C1 segment of cervical spinal cord (tissue), 14 donors: Measurements from ENCODE around the gene BCAT1.
"Not testable (repeated sequence)": the region's sequence is repeated elsewhere in the genome, so short reads cannot be mapped to it uniquely, and the experiment has no call there.

Source experiments
- DNase-seq, 14 donors: peaks; one replicate each; lab custom pipeline; 2025; lab: John Stamatoyannopoulos, UW

BCAT1 gene

GRCh38 chr12:24900196-24900595 is 48.7 kb downstream of the BCAT1 start:
- DNase-seq = no peak

- no peak for DNase-seq
Observed at GRCh38 chr12:24899503-24900075, 49.3 kb downstream of the BCAT1 start.

GRCh38 chr12:24898606-24899005 is 50.3 kb downstream of the BCAT1 start:
- DNase-seq = no peak

- DNase-seq = no peak
Observed at GRCh38 chr12:24898185-24898584, 50.7 kb downstream of the BCAT1 start.

- DNase-seq = no peak
Observed at GRCh38 chr12:24896171-24896570, 52.7 kb downstream of the BCAT1 start.

DNA sequence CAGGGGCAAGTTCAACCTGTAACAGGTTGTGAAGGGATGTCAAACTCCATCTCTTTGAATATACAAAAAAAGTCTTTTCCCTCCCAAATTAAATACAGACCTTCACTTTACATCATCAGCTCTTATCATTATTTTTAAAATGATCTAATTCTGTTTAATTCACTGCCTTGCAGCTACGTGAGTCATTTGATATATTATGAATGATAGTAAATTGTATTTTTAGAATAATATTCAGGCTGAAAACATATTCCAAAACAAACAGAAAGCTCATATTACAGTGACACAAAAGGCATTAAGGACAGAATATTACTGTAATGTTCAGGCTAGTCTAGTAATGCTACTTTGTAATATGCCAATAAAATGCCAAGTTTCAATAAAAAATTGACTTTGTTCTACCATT is 53.3 kb downstream of the BCAT1 start:
- DNase-seq = no peak

DNA sequence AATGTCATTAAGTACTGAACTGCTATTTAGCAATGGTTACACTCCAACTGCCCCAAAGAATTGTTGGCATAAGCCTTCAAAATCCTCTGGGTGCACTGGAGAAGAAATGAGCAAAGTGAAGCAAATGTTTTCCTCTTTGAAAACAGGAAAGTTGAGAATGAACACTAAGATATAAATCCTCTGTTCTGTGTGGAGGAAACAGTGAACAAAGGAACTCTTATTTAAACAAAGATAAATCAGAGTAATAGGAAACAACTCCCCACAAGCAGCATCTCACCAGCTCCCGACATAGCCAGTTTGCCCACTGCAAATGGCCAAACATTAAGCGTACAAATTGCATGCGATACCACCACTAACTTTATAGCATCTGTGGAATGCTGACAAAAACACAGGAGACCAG is 54.0 kb downstream of the BCAT1 start:
- DNase-seq = no peak

DNA sequence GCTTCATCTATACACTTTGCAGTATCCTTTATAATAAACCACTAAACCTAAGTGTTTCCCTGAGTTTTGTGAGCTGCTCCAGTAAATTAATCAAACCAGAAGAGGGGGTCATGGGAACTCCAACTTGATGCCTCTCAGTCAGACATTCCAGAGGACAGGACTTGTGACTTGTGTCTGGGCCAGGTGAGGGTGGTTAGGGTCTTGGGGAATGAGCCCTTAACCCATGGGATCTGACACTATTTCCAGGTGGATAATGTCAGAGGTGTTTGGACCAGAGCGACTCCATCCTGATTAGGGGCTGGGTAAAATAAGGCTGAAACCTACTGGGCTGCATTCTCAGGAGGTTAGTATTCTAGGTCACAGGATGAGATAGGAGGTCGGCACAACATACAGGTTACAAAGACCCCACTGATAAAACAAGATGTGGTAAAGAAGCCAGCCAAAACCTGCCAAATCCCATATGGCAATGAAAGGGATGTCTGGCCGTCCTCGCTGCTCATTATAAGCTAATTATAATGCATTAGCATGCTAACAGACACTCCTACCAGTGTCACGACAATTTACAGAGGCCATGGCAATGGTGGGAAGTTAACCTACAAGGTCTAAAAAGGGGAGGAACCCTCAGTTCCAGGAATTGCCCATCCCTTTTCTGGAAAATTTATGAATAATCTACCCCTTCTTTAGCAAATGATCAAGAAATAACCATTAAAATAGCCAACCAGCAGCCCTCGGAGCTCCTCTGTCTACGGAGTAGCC is 58.7 kb downstream of the BCAT1 start:
- DNase-seq = no peak

- no peak for DNase-seq
Observed at GRCh38 chr12:24889411-24889810, 59.5 kb downstream of the BCAT1 start.

- no peak for DNase-seq
Observed at GRCh38 chr12:24888813-24889212, 60.1 kb downstream of the BCAT1 start.

DNA sequence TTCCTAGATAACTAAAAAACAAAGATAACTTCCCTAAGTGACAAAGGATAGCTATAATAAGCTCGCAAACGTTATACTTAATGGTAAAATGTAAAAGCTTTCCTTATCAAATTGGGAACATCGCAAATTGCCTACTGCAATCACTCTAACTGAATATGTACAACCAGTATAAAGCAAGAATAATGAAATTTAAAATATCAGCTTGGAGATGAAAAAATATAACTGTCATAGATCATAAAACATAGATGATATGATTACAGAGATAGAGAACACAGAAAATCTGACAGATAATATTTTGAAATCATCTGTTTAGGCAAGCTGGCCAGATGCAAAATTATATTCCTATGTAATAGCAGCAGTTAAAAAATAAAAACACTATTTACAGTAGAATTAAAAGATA is 64.0 kb downstream of the BCAT1 start:
- no peak for DNase-seq

GRCh38 chr12:24881724-24882371 is 67.1 kb downstream of the BCAT1 start:
- DNase-seq = no peak

GRCh38 chr12:24881227-24881626 is 67.7 kb downstream of the BCAT1 start:
- DNase-seq = no peak

DNA sequence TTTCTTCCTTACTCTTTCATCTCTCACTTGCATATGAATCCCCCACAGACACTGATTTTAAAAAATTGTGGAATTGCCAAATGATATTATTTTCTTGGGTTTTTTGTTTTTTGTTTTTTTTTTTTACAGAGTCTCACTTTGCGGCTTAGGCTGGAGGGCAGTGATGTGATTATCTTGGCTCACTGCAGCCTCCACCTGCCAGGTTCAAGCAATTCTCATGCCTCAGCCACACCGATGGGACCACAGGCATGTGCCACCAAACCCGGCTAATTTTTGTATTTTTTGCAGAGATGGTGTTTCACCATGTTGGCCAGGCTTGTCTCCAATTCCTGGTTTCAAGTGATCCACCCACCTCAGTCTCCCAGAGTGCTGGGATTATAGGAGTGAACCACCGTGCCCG is 68.2 kb downstream of the BCAT1 start:
- no peak for DNase-seq

- no peak for DNase-seq
Observed at GRCh38 chr12:24879644-24880043, 69.3 kb downstream of the BCAT1 start.

GRCh38 chr12:24875014-24875413 is 73.9 kb downstream of the BCAT1 start:
- DNase-seq = no peak

DNA sequence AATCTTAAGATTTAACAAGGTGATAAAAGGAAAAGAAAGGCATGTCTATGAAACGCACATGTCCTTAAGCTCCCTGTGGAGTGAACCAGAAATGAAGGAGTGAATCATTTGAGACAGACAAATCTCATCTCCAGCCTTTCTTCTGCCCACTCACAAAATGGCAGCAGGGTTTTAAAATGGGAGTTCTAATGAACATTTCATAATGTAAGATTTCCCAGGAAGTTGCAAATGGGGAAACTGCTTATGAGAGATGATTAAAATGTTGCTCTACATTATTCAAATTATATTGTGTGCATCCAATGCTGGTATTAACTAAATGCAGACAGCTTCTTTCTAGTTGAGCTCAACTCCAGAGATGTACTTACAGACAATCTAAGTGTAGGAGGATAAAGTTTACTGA is 76.7 kb downstream of the BCAT1 start:
- no peak for DNase-seq

DNA sequence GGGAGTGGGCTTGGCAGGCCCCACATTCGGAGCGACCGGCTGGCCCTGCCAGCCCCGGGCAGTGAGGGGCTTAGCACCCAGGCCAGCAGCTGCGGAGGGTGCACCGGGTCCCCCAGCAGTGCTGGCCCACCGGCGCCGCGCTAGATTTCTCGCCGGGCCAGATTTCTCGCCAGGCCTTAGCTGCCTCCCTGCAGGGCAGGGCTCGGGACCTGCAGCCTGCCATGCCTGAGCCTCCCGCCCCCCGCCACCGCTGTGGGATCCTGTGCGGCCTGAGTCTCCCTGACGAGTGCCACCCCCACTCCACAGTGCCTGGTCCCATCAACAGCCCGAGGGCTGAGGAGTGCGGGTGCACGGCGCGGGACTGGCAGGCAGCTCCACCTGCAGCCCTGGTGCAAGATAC is 82.8 kb downstream of the BCAT1 start:
- not testable (repeated sequence) for DNase-seq

GRCh38 chr12:24864796-24865125 is 84.1 kb downstream of the BCAT1 start:
- DNase-seq = no peak

- DNase-seq = no peak
Observed at GRCh38 chr12:24861766-24862540, 86.9 kb downstream of the BCAT1 start.

GRCh38 chr12:24860546-24860945 is 88.4 kb downstream of the BCAT1 start:
- no peak for DNase-seq

GRCh38 chr12:24856541-24856940 is 92.4 kb downstream of the BCAT1 start:
- no peak for DNase-seq
